GM23338 (cell line): ENCODE measurements around the gene SEH1L. TPM values are rescaled to one million over a fixed set of nuclear protein-coding genes. Genes with fewer than 3 reads are reported as not detected.

ENCODE experiments used
- ATAC-seq: fragments of 200-7000 bp; cut with Tn5 transposase; 3 replicates; pipeline ENCODE4 v1.9.1; 2020
- DNase-seq: peaks from one replicate; pipeline ENCODE4 v3.0.0-alpha.2; 2015; ENCODE audit warnings: low spot score
- H2AFZ ChIP-seq: fragments of 200-600 bp; sonication (generic); 2 replicates; pipeline ENCODE4 v1.8.0; 2016; ENCODE audit warnings: antibody characterized with exemption, mild to moderate bottlenecking, moderate library complexity
- H3F3A ChIP-seq: fragments of 200-600 bp; sonication (generic); replicated peaks from 2 replicates; pipeline ENCODE4 v1.8.0; 2017; ENCODE audit warnings: antibody characterized with exemption, mixed run types, low read depth
- H3K27ac ChIP-seq: fragments of 200-600 bp; sonication (generic); 2 replicates; pipeline ENCODE4 v1.6.1; 2016; ENCODE audit warnings: low read depth
- H3K27me3 ChIP-seq: fragments of 200-600 bp; sonication (generic); 2 replicates; pipeline ENCODE4 v1.8.0; 2016; ENCODE audit warnings: mild to moderate bottlenecking, mixed run types, moderate library complexity; ENCODE audit not compliant: insufficient read depth
- H3K36me3 ChIP-seq: fragments of 200-600 bp; sonication (generic); 2 replicates; pipeline ENCODE4 v1.8.0; 2016; ENCODE audit warnings: mild to moderate bottlenecking; ENCODE audit not compliant: insufficient read depth
- H3K4me1 ChIP-seq: fragments of 200-600 bp; sonication (generic); 2 replicates; pipeline ENCODE4 v1.8.0; 2016; ENCODE audit warnings: mild to moderate bottlenecking, moderate library complexity; ENCODE audit not compliant: insufficient read depth
- H3K4me2 ChIP-seq: fragments of 200-600 bp; sonication (generic); 2 replicates; pipeline ENCODE4 v1.7.1; 2017; ENCODE audit warnings: mixed run types
- H3K4me3 ChIP-seq: fragments of 200-600 bp; sonication (generic); 2 replicates; pipeline ENCODE4 v1.6.1; 2016; ENCODE audit warnings: mixed run types
- H3K79me2 ChIP-seq: fragments of 200-600 bp; sonication (generic); replicated peaks from 2 replicates; pipeline ENCODE4 v1.8.0; 2017; ENCODE audit warnings: mild to moderate bottlenecking; ENCODE audit not compliant: insufficient read depth
- H3K9me2 ChIP-seq: fragments of 200-600 bp; sonication (generic); 2 replicates; pipeline ENCODE4 v1.8.0; 2017; ENCODE audit not compliant: insufficient read depth
- H4K20me1 ChIP-seq: fragments of 200-600 bp; sonication (generic); replicated peaks from 2 replicates; pipeline ENCODE4 v1.8.0; 2017; ENCODE audit warnings: mild to moderate bottlenecking; ENCODE audit not compliant: insufficient read depth
- H3K27ac Mint-ChIP-seq: 2 replicates; pipeline ENCODE4 v1.8.0; 2020; ENCODE audit warnings: inconsistent platforms, mild to moderate bottlenecking, moderate library complexity, mixed read lengths
- H3K27me3 Mint-ChIP-seq: 3 replicates; pipeline ENCODE4 v1.8.0; 2022; ENCODE audit warnings: low read depth, mild to moderate bottlenecking, moderate library complexity, mixed read lengths, inconsistent platforms; ENCODE audit not compliant: insufficient read depth, poor library complexity
- H3K36me3 Mint-ChIP-seq: 3 replicates; pipeline ENCODE4 v1.8.0; 2021; ENCODE audit warnings: low read depth, mild to moderate bottlenecking, inconsistent platforms, moderate library complexity, mixed read lengths
- H3K4me1 Mint-ChIP-seq: 3 replicates; pipeline ENCODE4 v1.8.0; 2020; ENCODE audit warnings: mild to moderate bottlenecking, inconsistent platforms, mixed read lengths
- H3K4me3 Mint-ChIP-seq: 3 replicates; pipeline ENCODE4 v1.8.0; 2021; ENCODE audit warnings: moderate library complexity, mild to moderate bottlenecking, inconsistent platforms, mixed read lengths
- H3K9me3 Mint-ChIP-seq: 3 replicates; pipeline ENCODE4 v1.8.0; 2020; ENCODE audit warnings: moderate library complexity, mild to moderate bottlenecking, inconsistent platforms, mixed read lengths
- STAT1 ChIP-seq: IDR thresholded peaks from one replicate; pipeline ENCODE4 v1.6.1; 2016; ENCODE audit warnings: antibody characterized with exemption; ENCODE audit not compliant: unreplicated experiment
- polyA plus RNA-seq: library from polyadenylated mRNA; unstranded; fragments of >200 nt; fragmentation: Nextera tagmentation; extraction: Ambion mirVana; gene quantifications from 2 replicates; pipeline ENCODE4 v1.2.1, GENCODE V29; 2016
- total RNA-seq: library from RNA; depleted of rRNA; stranded (reverse); fragments of >200 nt; shearing (Covaris generic); gene quantifications from 2 replicates; pipeline ENCODE4 v1.2.3, GENCODE V29; 2014
- TF ChIP-seq, protein P1 (sequence below): IDR thresholded peaks from one replicate; pipeline ENCODE4 v1.6.1; 2018; ENCODE audit warnings: antibody characterized with exemption; ENCODE audit not compliant: unreplicated experiment
- TF ChIP-seq, protein P2 (sequence below): fragments of 250-450 bp; sonication (Bioruptor Pico); IDR thresholded peaks from 2 replicates; pipeline ENCODE4 v1.5.0; 2020; ENCODE audit warnings: mild to moderate bottlenecking, moderate library complexity

SEH1L gene
- total and polyA plus RNA-seq, 2 experiments from 2014 or later, result 46.9 to 72.0 TPM

DNA sequence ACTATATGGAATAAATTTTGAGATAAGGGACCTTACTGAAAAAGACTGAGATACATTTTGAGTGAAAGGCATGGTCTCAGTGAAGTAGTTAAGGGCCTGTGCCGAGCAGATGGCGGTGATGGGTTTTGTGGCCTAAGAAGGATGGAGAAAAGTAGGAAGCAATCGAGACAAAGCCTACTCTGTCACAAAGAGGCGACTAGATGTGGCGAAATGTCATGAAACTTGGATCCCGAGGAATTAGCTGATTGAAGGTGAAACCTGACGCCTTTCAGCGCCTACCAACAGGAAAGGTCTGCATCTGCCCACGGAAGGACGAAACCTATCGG is 42.8 kb downstream of the SEH1L start:
- Histone ChIP-seq H3F3A (no peaks in the 10 kb centered on the region; the same call in 1 of the 2 replicates), H3K4me3 (peak overlapping the region; percentile 79), H3K27ac (peak overlapping the region; percentile 85), H3K79me2 (peaks cover 42% of the 10 kb centered on the region), H3K4me2 (peak overlapping the region; percentile 79), H4K20me1 (peaks cover 20% of the 10 kb centered on the region), H3K9me2 (no peaks in the 10 kb centered on the region), H3K27me3 (no peaks in the 10 kb centered on the region), H3K36me3 (0 out of 2 replicates have a peak, but pooled peaks cover 1% of the 10 kb centered on the region), H2AFZ (peak overlapping the region; percentile 80), H3K4me1 (peaks cover 10% of the 10 kb centered on the region)
- H3K27ac Mint-ChIP-seq, result peak overlapping the region; percentile 96
- TF ChIP-seq, protein P1, sequence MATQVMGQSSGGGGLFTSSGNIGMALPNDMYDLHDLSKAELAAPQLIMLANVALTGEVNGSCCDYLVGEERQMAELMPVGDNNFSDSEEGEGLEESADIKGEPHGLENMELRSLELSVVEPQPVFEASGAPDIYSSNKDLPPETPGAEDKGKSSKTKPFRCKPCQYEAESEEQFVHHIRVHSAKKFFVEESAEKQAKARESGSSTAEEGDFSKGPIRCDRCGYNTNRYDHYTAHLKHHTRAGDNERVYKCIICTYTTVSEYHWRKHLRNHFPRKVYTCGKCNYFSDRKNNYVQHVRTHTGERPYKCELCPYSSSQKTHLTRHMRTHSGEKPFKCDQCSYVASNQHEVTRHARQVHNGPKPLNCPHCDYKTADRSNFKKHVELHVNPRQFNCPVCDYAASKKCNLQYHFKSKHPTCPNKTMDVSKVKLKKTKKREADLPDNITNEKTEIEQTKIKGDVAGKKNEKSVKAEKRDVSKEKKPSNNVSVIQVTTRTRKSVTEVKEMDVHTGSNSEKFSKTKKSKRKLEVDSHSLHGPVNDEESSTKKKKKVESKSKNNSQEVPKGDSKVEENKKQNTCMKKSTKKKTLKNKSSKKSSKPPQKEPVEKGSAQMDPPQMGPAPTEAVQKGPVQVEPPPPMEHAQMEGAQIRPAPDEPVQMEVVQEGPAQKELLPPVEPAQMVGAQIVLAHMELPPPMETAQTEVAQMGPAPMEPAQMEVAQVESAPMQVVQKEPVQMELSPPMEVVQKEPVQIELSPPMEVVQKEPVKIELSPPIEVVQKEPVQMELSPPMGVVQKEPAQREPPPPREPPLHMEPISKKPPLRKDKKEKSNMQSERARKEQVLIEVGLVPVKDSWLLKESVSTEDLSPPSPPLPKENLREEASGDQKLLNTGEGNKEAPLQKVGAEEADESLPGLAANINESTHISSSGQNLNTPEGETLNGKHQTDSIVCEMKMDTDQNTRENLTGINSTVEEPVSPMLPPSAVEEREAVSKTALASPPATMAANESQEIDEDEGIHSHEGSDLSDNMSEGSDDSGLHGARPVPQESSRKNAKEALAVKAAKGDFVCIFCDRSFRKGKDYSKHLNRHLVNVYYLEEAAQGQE, result no peak
- TF ChIP-seq STAT1, result no peak
- TF ChIP-seq, protein P2, sequence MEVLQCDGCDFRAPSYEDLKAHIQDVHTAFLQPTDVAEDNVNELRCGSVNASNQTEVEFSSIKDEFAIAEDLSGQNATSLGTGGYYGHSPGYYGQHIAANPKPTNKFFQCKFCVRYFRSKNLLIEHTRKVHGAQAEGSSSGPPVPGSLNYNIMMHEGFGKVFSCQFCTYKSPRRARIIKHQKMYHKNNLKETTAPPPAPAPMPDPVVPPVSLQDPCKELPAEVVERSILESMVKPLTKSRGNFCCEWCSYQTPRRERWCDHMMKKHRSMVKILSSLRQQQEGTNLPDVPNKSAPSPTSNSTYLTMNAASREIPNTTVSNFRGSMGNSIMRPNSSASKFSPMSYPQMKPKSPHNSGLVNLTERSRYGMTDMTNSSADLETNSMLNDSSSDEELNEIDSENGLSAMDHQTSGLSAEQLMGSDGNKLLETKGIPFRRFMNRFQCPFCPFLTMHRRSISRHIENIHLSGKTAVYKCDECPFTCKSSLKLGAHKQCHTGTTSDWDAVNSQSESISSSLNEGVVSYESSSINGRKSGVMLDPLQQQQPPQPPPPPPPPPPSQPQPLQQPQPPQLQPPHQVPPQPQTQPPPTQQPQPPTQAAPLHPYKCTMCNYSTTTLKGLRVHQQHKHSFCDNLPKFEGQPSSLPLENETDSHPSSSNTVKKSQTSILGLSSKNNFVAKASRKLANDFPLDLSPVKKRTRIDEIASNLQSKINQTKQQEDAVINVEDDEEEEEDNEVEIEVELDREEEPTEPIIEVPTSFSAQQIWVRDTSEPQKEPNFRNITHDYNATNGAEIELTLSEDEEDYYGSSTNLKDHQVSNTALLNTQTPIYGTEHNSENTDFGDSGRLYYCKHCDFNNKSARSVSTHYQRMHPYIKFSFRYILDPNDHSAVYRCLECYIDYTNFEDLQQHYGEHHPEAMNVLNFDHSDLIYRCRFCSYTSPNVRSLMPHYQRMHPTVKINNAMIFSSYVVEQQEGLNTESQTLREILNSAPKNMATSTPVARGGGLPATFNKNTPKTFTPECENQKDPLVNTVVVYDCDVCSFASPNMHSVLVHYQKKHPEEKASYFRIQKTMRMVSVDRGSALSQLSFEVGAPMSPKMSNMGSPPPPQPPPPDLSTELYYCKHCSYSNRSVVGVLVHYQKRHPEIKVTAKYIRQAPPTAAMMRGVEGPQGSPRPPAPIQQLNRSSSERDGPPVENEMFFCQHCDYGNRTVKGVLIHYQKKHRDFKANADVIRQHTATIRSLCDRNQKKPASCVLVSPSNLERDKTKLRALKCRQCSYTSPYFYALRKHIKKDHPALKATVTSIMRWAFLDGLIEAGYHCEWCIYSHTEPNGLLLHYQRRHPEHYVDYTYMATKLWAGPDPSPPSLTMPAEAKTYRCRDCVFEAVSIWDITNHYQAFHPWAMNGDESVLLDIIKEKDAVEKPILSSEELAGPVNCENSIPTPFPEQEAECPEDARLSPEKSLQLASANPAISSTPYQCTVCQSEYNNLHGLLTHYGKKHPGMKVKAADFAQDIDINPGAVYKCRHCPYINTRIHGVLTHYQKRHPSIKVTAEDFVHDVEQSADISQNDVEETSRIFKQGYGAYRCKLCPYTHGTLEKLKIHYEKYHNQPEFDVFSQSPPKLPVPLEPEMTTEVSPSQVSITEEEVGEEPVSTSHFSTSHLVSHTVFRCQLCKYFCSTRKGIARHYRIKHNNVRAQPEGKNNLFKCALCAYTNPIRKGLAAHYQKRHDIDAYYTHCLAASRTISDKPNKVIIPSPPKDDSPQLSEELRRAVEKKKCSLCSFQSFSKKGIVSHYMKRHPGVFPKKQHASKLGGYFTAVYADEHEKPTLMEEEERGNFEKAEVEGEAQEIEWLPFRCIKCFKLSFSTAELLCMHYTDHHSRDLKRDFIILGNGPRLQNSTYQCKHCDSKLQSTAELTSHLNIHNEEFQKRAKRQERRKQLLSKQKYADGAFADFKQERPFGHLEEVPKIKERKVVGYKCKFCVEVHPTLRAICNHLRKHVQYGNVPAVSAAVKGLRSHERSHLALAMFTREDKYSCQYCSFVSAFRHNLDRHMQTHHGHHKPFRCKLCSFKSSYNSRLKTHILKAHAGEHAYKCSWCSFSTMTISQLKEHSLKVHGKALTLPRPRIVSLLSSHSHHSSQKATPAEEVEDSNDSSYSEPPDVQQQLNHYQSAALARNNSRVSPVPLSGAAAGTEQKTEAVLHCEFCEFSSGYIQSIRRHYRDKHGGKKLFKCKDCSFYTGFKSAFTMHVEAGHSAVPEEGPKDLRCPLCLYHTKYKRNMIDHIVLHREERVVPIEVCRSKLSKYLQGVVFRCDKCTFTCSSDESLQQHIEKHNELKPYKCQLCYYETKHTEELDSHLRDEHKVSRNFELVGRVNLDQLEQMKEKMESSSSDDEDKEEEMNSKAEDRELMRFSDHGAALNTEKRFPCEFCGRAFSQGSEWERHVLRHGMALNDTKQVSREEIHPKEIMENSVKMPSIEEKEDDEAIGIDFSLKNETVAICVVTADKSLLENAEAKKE (CRISPR knock-in tag), result no peak
- ATAC-seq, result peak; percentile 20
- H3K9me3 Mint-ChIP-seq, result no peaks in the 10 kb centered on the region; the same call in 2 of the 3 replicates
- DNase-seq, result peak; percentile 75
- peaks cover 9% of the 10 kb centered on the region for H3K4me1 Mint-ChIP-seq
- peak overlapping the region; percentile 97 for H3K4me3 Mint-ChIP-seq
- peaks cover 4% of the 10 kb centered on the region; the same call in 2 of the 3 replicates for H3K36me3 Mint-ChIP-seq
- peaks cover 12% of the 10 kb centered on the region for H3K27me3 Mint-ChIP-seq
